Spleen (tissue), 7 donors: ENCODE results near the gene COL9A1.

Experiments used
- POLR2A ChIP-seq, 3 donors: fragments of 450-650 bp; IDR thresholded peaks; one replicate each; pipeline ENCODE4 v1.5.1; 2017; ENCODE audit warnings: antibody characterized with exemption in 3 of 3, mild to moderate bottlenecking in 1 of 3
- TF ChIP-seq, protein P1 (sequence below), 11 experiments: fragments of 200-600 bp in 7 of 11; fragments of 450-650 bp in 4 of 11; sonication (generic) in 4 of 11; IDR thresholded peaks in 8 of 11; conservative IDR thresholded peaks in 3 of 11; 1 replicate in 7 of 11; 2 replicates in 4 of 11; pipeline versions ENCODE4 v1.4.0 to v1.8.0; 2016 to 2021; ENCODE audit warnings: antibody characterized with exemption in 11 of 11, inconsistent platforms in 4 of 11, mild to moderate bottlenecking in 1 of 11
- donor health status: DM: no; HTN: no; CAD: no; lungs with moderate emphysema.
- donor health status: DM: no; HTN: no; CAD: no.
- donor health status: DM: no; HTN: no; CAD: no.

DNA sequence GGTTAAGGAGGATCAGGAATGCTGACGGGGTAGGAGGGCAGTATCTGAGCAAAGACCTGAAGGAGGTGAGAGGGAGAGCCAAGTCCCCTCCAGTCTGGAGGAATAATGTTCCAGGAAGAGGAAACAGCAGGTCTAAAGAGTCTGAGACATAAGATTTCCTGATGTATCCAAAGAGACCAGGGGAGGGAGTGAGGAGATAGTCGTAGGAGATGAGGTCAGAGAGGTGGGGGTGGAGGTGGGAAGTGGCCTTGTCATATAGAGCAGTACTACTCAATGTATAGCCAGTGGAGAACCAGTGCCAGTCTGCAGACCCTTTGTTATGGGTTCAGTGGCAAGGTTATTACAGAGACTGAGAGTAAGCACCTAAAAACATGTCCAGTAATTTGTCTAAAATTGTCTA lies 130.6 kb downstream of the COL9A1 start:
- TF ChIP-seq, protein P1, sequence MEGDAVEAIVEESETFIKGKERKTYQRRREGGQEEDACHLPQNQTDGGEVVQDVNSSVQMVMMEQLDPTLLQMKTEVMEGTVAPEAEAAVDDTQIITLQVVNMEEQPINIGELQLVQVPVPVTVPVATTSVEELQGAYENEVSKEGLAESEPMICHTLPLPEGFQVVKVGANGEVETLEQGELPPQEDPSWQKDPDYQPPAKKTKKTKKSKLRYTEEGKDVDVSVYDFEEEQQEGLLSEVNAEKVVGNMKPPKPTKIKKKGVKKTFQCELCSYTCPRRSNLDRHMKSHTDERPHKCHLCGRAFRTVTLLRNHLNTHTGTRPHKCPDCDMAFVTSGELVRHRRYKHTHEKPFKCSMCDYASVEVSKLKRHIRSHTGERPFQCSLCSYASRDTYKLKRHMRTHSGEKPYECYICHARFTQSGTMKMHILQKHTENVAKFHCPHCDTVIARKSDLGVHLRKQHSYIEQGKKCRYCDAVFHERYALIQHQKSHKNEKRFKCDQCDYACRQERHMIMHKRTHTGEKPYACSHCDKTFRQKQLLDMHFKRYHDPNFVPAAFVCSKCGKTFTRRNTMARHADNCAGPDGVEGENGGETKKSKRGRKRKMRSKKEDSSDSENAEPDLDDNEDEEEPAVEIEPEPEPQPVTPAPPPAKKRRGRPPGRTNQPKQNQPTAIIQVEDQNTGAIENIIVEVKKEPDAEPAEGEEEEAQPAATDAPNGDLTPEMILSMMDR (IDR thresholded peaks at IDR 0.05 in 8 of 11, conservative IDR thresholded peaks at IDR 0.05 in 3 of 11): no peak
- no peak for TF ChIP-seq POLR2A (IDR thresholded peaks at IDR 0.05)
